GM23248 (cell line): ENCODE data around the gene KCNG1. TPM values are rescaled to one million over a fixed set of nuclear protein-coding genes. Genes with fewer than 3 reads are reported as not detected.

Experiments
- DNase-seq: peaks from one replicate; pipeline ENCODE4 v3.0.0-alpha.2; 2015
- H2AFZ ChIP-seq: fragments of 200-600 bp; sonication (generic); 2 replicates; pipeline ENCODE4 v1.6.1; 2016; ENCODE audit warnings: antibody characterized with exemption
- H3F3A ChIP-seq: fragments of 200-600 bp; sonication (generic); 2 replicates; pipeline ENCODE4 v1.6.1; 2016; ENCODE audit warnings: mild to moderate bottlenecking, antibody characterized with exemption, mixed run types; ENCODE audit not compliant: insufficient read depth
- H3K27ac ChIP-seq: fragments of 200-600 bp; sonication (generic); 2 replicates; pipeline ENCODE4 v1.5.1; 2016; ENCODE audit warnings: mild to moderate bottlenecking
- H3K27me3 ChIP-seq: fragments of 200-600 bp; sonication (generic); replicated peaks from 2 replicates; pipeline ENCODE4 v1.6.1; 2016; ENCODE audit warnings: mild to moderate bottlenecking; ENCODE audit not compliant: insufficient read depth
- H3K36me3 ChIP-seq: fragments of 200-600 bp; sonication (generic); 2 replicates; pipeline ENCODE4 v1.6.1; 2016; ENCODE audit warnings: low read depth, mild to moderate bottlenecking
- H3K4me1 ChIP-seq: fragments of 200-600 bp; sonication (generic); 2 replicates; pipeline ENCODE4 v1.6.1; 2016; ENCODE audit warnings: mild to moderate bottlenecking; ENCODE audit not compliant: insufficient read depth
- H3K4me2 ChIP-seq: fragments of 200-600 bp; sonication (generic); one replicate; pipeline ENCODE4 v1.6.1; 2016; ENCODE audit warnings: mild to moderate bottlenecking; ENCODE audit not compliant: unreplicated experiment
- H3K4me3 ChIP-seq: fragments of 200-600 bp; sonication (generic); 2 replicates; pipeline ENCODE4 v1.5.1; 2016; ENCODE audit warnings: mild to moderate bottlenecking
- H3K79me2 ChIP-seq: fragments of 200-600 bp; sonication (generic); 2 replicates; pipeline ENCODE4 v1.6.1; 2016; ENCODE audit warnings: mild to moderate bottlenecking; ENCODE audit not compliant: insufficient read depth
- H3K9ac ChIP-seq: fragments of 200-600 bp; sonication (generic); 2 replicates; pipeline ENCODE4 v1.6.1; 2016; ENCODE audit warnings: mild to moderate bottlenecking
- H3K9me2 ChIP-seq: fragments of 200-600 bp; sonication (generic); 2 replicates; pipeline ENCODE4 v1.6.1; 2016; ENCODE audit warnings: mixed run types, mild to moderate bottlenecking, moderate library complexity; ENCODE audit not compliant: insufficient read depth
- H3K9me3 ChIP-seq: fragments of 200-600 bp; sonication (generic); one replicate; pipeline ENCODE4 v1.6.1; 2017; ENCODE audit warnings: low read depth
- H4K20me1 ChIP-seq: fragments of 200-600 bp; sonication (generic); 2 replicates; pipeline ENCODE4 v1.6.0; 2016; ENCODE audit not compliant: insufficient read depth
- EZH2 ChIP-seq: fragments of 200-600 bp; sonication (generic); IDR thresholded peaks from 2 replicates; pipeline ENCODE4 v1.6.1; 2018; ENCODE audit warnings: antibody characterized with exemption, mild to moderate bottlenecking; ENCODE audit not compliant: insufficient read depth, poor library complexity, severe bottlenecking
- EZH2phosphoT487 ChIP-seq: fragments of 200-600 bp; sonication (generic); IDR thresholded peaks from 2 replicates; pipeline ENCODE4 v1.6.1; 2018; ENCODE audit warnings: antibody characterized with exemption, moderate library complexity, mild to moderate bottlenecking, low read depth; ENCODE audit not compliant: insufficient read depth
- WGBS, 2 experiments: methylation state at CpG; one replicate each; pipeline ENCODE4 v1.1.6; 2015 to 2017; ENCODE audit warnings: low lambda C conversion rate in 2 of 2, low coverage in 1 of 2; ENCODE audit errors: missing lambda C conversion rate in 2 of 2; 5-methylcytosine and 5-hydroxymethylcytosine counted together
- in situ Hi-C: fragments of 300-500 bp; cut with MboI; formaldehyde crosslinking; loops from 2 replicates; pipeline ENCODE4 v1.15.0; 2020
- polyA plus RNA-seq: library from polyadenylated mRNA; unstranded; fragments of >200 nt; fragmentation: Nextera tagmentation; extraction: Ambion mirVana; gene quantifications from 2 replicates; pipeline ENCODE4 v1.2.1, GENCODE V29; 2016
- total RNA-seq: library from RNA; depleted of rRNA; stranded (reverse); fragments of >200 nt; shearing (Covaris generic); gene quantifications from 2 replicates; pipeline ENCODE4 v1.2.3, GENCODE V29; 2014

KCNG1 gene
- total and polyA plus RNA-seq, 2 experiments from 2014 or later = 10.4 to 29.0 TPM

DNA sequence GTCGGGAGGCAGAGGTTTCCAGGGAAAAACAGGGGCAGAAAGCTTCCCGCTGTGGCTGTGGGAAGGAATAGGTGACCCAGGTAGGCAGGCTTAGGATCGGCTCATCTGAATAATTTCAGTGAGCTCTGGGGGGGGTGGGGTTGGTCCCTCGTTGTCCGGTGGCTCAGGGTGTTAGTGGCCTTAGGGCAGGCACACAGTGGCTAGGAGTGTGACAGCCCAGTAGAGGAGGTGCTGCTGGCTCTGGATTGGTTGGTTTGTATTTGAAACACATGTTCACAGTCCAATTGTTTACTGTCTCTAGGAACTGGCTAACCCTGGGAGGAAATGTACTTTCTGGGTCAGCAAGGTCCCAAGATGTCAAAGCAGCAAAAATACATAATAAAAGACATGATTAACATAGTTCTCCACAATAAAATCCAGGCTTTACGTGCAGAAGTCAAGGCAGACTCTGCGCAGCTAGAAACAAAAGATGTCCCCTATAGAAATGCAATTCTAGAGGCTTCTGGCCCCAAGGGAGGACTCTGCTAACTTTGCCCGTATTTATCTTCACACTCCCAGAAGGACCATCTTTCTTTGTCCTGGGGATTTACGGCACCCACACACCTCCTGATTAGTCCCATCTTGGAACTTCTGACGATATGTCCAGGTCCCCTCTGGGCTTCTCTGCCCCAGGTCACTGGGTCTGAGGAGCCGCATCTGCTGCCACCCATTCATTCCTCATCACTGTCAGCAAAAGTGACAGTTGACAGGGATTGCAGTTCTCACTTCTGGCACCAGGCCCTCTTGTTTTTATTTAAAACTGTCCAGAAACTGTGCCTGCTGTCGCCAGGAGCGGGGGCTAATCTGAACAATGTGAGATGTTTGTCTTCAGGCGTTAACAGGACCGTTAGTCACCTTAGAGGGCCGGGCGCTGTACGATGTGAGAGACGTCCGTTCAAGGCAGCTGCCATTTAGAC is 45.6 kb downstream of the KCNG1 start:
- Histone ChIP-seq H3K4me2 (no peak overlapping the region), H3K4me1 (peaks cover 21% of the 10 kb centered on the region), H3K9ac (no peak overlapping the region), H3K4me3 (no peak overlapping the region), H3K27me3 (no peaks in the 10 kb centered on the region), H3K36me3 (no peaks in the 10 kb centered on the region), H2AFZ (no peak overlapping the region), H3K9me2 (no peaks in the 10 kb centered on the region), H4K20me1 (no peaks in the 10 kb centered on the region), H3K79me2 (no peaks in the 10 kb centered on the region), H3F3A (peaks cover 23% of the 10 kb centered on the region), H3K9me3 (no peaks in the 10 kb centered on the region), H3K27ac (no peak overlapping the region)
- WGBS, 2 experiments = 51 to 58% methylated on average over 20 of the region's 20 CpGs
- in situ Hi-C loops = loop anchor here (25.0 kb wide), 2 partner anchors 810 to 1110 kb away; no protein-coding TSS in a partner anchor
- no peak for DNase-seq
- TF ChIP-seq EZH2 (no peak), EZH2phosphoT487 (no peak)

DNA sequence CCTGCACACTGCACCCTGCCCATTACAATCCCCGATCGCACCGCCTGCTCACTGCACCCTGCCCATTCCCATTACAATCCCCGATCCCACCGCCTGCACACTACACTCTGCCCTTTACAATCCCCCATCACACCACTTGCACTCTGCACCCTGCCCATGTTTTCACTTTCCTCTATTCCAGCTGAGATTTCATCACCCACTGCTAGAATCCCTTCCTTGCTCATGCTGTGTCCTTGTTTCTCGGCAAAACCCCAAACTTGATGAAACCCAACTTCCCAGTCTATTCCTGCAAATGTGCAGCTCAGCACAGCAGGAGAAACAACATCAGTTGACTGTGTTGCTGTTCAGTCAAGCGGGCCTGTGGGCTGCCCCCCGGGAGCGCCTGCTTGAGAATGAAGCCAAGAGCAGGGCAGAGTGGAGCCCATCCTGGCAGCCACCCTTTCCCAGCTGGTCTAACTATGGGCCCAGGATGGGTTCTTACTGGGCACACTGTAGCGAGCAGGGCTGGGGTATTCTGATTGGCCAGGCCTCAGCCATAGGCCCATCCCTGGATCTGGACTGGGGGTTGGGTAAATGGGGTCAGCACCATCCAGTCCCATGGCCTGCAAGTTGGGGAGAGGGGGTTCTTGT is 47.1 kb downstream of the KCNG1 start:
- no peaks in the 10 kb centered on the region for H3K27me3 ChIP-seq
- no peaks in the 10 kb centered on the region for H4K20me1 ChIP-seq
- H3K9ac ChIP-seq = no peak overlapping the region
- no peak overlapping the region for H3K4me2 ChIP-seq
- H3K36me3 ChIP-seq = no peaks in the 10 kb centered on the region
- H3K4me1 ChIP-seq = peaks cover 12% of the 10 kb centered on the region
- H3K9me3 ChIP-seq = no peaks in the 10 kb centered on the region
- peaks cover 14% of the 10 kb centered on the region for H3F3A ChIP-seq
- no peaks in the 10 kb centered on the region for H3K9me2 ChIP-seq
- DNase-seq = no peak
- in situ Hi-C loops = loop anchor here (25.0 kb wide), 2 partner anchors 811 to 1111 kb away; no protein-coding TSS in a partner anchor
- 88 to 90% methylated on average over 10 of the region's 10 CpGs for whole genome bisulfite sequencing, 2 experiments
- H3K79me2 ChIP-seq = no peaks in the 10 kb centered on the region
- TF ChIP-seq EZH2phosphoT487 (no peak), EZH2 (no peak)
- H2AFZ ChIP-seq = no peak overlapping the region
- no peak overlapping the region for H3K27ac ChIP-seq
- no peak overlapping the region for H3K4me3 ChIP-seq

DNA sequence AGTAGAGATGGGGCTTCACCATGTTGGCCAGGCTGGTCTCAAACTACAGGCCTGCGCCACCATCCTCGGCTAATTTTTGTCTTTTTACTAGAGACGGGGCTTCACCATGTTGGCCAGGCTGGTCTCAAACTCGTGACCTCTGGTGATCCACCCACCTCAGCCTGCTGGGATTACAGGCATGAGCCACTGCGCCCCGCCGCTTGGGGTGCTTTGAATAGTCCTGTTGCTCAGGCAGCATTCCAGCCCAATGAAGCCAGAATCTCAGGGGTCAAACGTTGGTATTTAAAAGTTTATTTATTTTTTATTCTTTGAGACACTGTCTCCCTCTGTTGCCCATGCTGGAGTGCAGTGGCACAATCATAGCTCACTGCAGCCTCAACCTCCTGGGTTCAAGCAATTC is 53.0 kb downstream of the KCNG1 start:
- 52 to 56% methylated on average over 8 of the region's 8 CpGs for WGBS, 2 experiments
- no peaks in the 10 kb centered on the region for H3K36me3 ChIP-seq
- H3K4me2 ChIP-seq = no peak overlapping the region
- no peak overlapping the region for H3K9ac ChIP-seq
- no peak for DNase-seq
- H3K4me1 ChIP-seq = no peaks in the 10 kb centered on the region
- no peaks in the 10 kb centered on the region for H3K27me3 ChIP-seq
- no peaks in the 10 kb centered on the region for H3F3A ChIP-seq
- no peak for TF ChIP-seq EZH2phosphoT487
- no peak for TF ChIP-seq EZH2
- no peaks in the 10 kb centered on the region for H3K79me2 ChIP-seq
- in situ Hi-C loops = no loop called here
- no peaks in the 10 kb centered on the region for H3K9me3 ChIP-seq
- H3K4me3 ChIP-seq = no peak overlapping the region
- H3K9me2 ChIP-seq = no peaks in the 10 kb centered on the region
- no peak overlapping the region for H2AFZ ChIP-seq
- no peak overlapping the region for H3K27ac ChIP-seq
- H4K20me1 ChIP-seq = no peaks in the 10 kb centered on the region

GRCh38 chr20:50969435-50969834 is 53.5 kb downstream of the KCNG1 start:
- H3K36me3 ChIP-seq = no peaks in the 10 kb centered on the region
- in situ Hi-C loops = no loop called here
- no peaks in the 10 kb centered on the region for H3K27me3 ChIP-seq
- H3K9ac ChIP-seq = no peak overlapping the region
- no peak overlapping the region for H2AFZ ChIP-seq
- WGBS, 2 experiments = 75% methylated on average over 5 of the region's 5 CpGs
- no peaks in the 10 kb centered on the region for H3K4me1 ChIP-seq
- no peak overlapping the region for H3K27ac ChIP-seq
- H3K9me2 ChIP-seq = no peaks in the 10 kb centered on the region
- no peaks in the 10 kb centered on the region for H3K79me2 ChIP-seq
- H3F3A ChIP-seq = no peaks in the 10 kb centered on the region
- H3K4me3 ChIP-seq = no peak overlapping the region
- TF ChIP-seq EZH2 = no peak
- no peak for TF ChIP-seq EZH2phosphoT487
- no peaks in the 10 kb centered on the region for H3K9me3 ChIP-seq
- H4K20me1 ChIP-seq = no peaks in the 10 kb centered on the region
- DNase-seq = no peak
- no peak overlapping the region for H3K4me2 ChIP-seq
